NCI-H460 (cell line): ENCODE data around the gene QPCT. TPM values are rescaled to one million over a fixed set of nuclear protein-coding genes. Genes with fewer than 3 reads are reported as not detected.

Experiments used
- small RNA-seq, 2 experiments: library from RNA; depleted of rRNA; stranded (forward); fragments of <200 nt; gene quantifications; one replicate each; pipeline ENCODE3, GENCODE V24; 2014
- total RNA-seq: library from RNA; depleted of rRNA; stranded (reverse); fragments of >200 nt; shearing (Covaris generic); gene quantifications from 2 replicates; pipeline ENCODE4 v1.2.3, GENCODE V29; 2014; rRNA removed

The QPCT gene
- total RNA-seq, 1 experiment from 2014 or later, result 322 TPM

Small RNAs within 50 kb of the gene (small RNA-seq; reads per million reads assigned to genes)
- 0 reads per million in 2 experiments for gene RNU6-939P

Other genes starting within 250 kb of the QPCT start
- 28.4 and 31.8 TPM in 2 replicates for gene EIF2AK2, start 187.7 kb upstream of the QPCT start, total RNA-seq
- gene SULT6B1, start 156.0 kb upstream of the QPCT start, total RNA-seq, result not detected in 2 replicates
- gene CEBPZOS, start 148.1 kb upstream of the QPCT start, total RNA-seq, result 61.2 and 69.0 TPM in 2 replicates
- gene CEBPZ, start 113.0 kb upstream of the QPCT start, total RNA-seq, result 68.6 and 70.5 TPM in 2 replicates
- gene NDUFAF7, start 113.0 kb upstream of the QPCT start, total RNA-seq, result 16.6 and 21.0 TPM in 2 replicates
- 54.8 and 56.1 TPM in 2 replicates for gene PRKD3, start 19.8 kb upstream of the QPCT start, total RNA-seq